ENCODE results near the gene LIMD2. TPM values are rescaled to one million over a fixed set of nuclear protein-coding genes. Genes with fewer than 3 reads are reported as not detected.

Gene LIMD2
- total RNA-seq, 1 experiment from 2014 or later: 23.1 TPM

GRCh38 chr17:63694950-63695773, 4.8 kb downstream of the LIMD2 start:
- DNase-seq: no peak
- Histone ChIP-seq H3K4me3 (no peak overlapping the region), H3K27me3 (no peaks in the 10 kb centered on the region), H3K27ac (no peak overlapping the region), H3K36me3 (peaks cover 2% of the 10 kb centered on the region; the same call in 1 of the 2 replicates), H3K4me1 (no peaks in the 10 kb centered on the region; the same call in 1 of the 2 replicates), H3K9me3 (replicated peaks) (no peaks in the 10 kb centered on the region)

GRCh38 chr17:63694229-63694949, 5.5 kb downstream of the LIMD2 start:
- peaks cover 2% of the 10 kb centered on the region; the same call in 1 of the 2 replicates for H3K36me3 ChIP-seq
- H3K27ac ChIP-seq: no peak overlapping the region
- no peaks in the 10 kb centered on the region for H3K27me3 ChIP-seq
- H3K4me3 ChIP-seq: no peak overlapping the region
- H3K4me1 ChIP-seq: no peaks in the 10 kb centered on the region; the same call in 1 of the 2 replicates
- no peaks in the 10 kb centered on the region for H3K9me3 ChIP-seq (replicated peaks)
- peak in 1 of 2 experiments; percentile 18 for DNase-seq

- Histone ChIP-seq H3K4me3 (no peak overlapping the region), H3K9me3 (replicated peaks) (no peaks in the 10 kb centered on the region), H3K27me3 (no peaks in the 10 kb centered on the region), H3K36me3 (peaks cover 2% of the 10 kb centered on the region; the same call in 1 of the 2 replicates), H3K27ac (no peak overlapping the region), H3K4me1 (no peaks in the 10 kb centered on the region)
- DNase-seq: no peak
These were observed 6.4 kb downstream of the LIMD2 start for GRCh38 chr17:63693411-63694113.

- Histone ChIP-seq H3K9me3 (replicated peaks) (no peaks in the 10 kb centered on the region), H3K36me3 (peaks cover 2% of the 10 kb centered on the region; the same call in 1 of the 2 replicates), H3K27me3 (no peaks in the 10 kb centered on the region), H3K27ac (no peak overlapping the region), H3K4me1 (no peaks in the 10 kb centered on the region), H3K4me3 (no peak overlapping the region)
- no peak for DNase-seq
These were observed 7.6 kb downstream of the LIMD2 start for GRCh38 chr17:63692195-63692816.

GRCh38 chr17:63689479-63689878, 10.4 kb downstream of the LIMD2 start:
- no peak overlapping the region for H3K4me3 ChIP-seq
- DNase-seq: no peak
- no peak overlapping the region for H3K27ac ChIP-seq
- H3K36me3 ChIP-seq: peaks cover 2% of the 10 kb centered on the region; the same call in 1 of the 2 replicates
- H3K9me3 ChIP-seq (replicated peaks): no peaks in the 10 kb centered on the region
- no peaks in the 10 kb centered on the region for H3K4me1 ChIP-seq
- H3K27me3 ChIP-seq: no peaks in the 10 kb centered on the region

GRCh38 chr17:63688396-63689020, 11.4 kb downstream of the LIMD2 start:
- Histone ChIP-seq H3K27ac (no peak overlapping the region), H3K9me3 (replicated peaks) (no peaks in the 10 kb centered on the region), H3K4me3 (no peak overlapping the region), H3K27me3 (no peaks in the 10 kb centered on the region), H3K4me1 (no peaks in the 10 kb centered on the region), H3K36me3 (peaks cover 2% of the 10 kb centered on the region; the same call in 1 of the 2 replicates)
- no peak for DNase-seq

- no peaks in the 10 kb centered on the region for H3K9me3 ChIP-seq (replicated peaks)
- no peaks in the 10 kb centered on the region for H3K27me3 ChIP-seq
- H3K4me3 ChIP-seq: no peak overlapping the region
- no peak overlapping the region for H3K27ac ChIP-seq
- no peaks in the 10 kb centered on the region for H3K4me1 ChIP-seq
- DNase-seq: no peak
- peaks cover 6% of the 10 kb centered on the region; the same call in 1 of the 2 replicates for H3K36me3 ChIP-seq
These were observed 13.7 kb downstream of the LIMD2 start for GRCh38 chr17:63686138-63686685.

GRCh38 chr17:63685578-63685977, 14.3 kb downstream of the LIMD2 start:
- H3K27me3 ChIP-seq: no peaks in the 10 kb centered on the region
- no peak for DNase-seq
- no peaks in the 10 kb centered on the region for H3K9me3 ChIP-seq (replicated peaks)
- no peak overlapping the region for H3K27ac ChIP-seq
- H3K36me3 ChIP-seq: peaks cover 6% of the 10 kb centered on the region; the same call in 1 of the 2 replicates
- no peaks in the 10 kb centered on the region for H3K4me1 ChIP-seq
- no peak overlapping the region for H3K4me3 ChIP-seq

- H3K9me3 ChIP-seq (replicated peaks): no peaks in the 10 kb centered on the region
- H3K27ac ChIP-seq: no peak overlapping the region
- H3K27me3 ChIP-seq: no peaks in the 10 kb centered on the region
- H3K4me3 ChIP-seq: no peak overlapping the region
- H3K4me1 ChIP-seq: no peaks in the 10 kb centered on the region
- DNase-seq: no peak
- H3K36me3 ChIP-seq: peaks cover 6% of the 10 kb centered on the region; the same call in 1 of the 2 replicates
These were observed 14.9 kb downstream of the LIMD2 start for GRCh38 chr17:63685041-63685440.

GRCh38 chr17:63682981-63683380, 16.9 kb downstream of the LIMD2 start:
- DNase-seq: no peak
- Histone ChIP-seq H3K36me3 (peaks cover 6% of the 10 kb centered on the region; the same call in 1 of the 2 replicates), H3K4me1 (no peaks in the 10 kb centered on the region)

GRCh38 chr17:63682441-63682840, 17.5 kb downstream of the LIMD2 start:
- no peak for DNase-seq
- Histone ChIP-seq H3K36me3 (peaks cover 6% of the 10 kb centered on the region), H3K9me3 (replicated peaks) (no peaks in the 10 kb centered on the region), H3K27me3 (no peaks in the 10 kb centered on the region), H3K27ac (no peak overlapping the region), H3K4me3 (no peak overlapping the region), H3K4me1 (no peaks in the 10 kb centered on the region)

More at GRCh38 chr17:63682981-63683380, 16.9 kb downstream of the LIMD2 start:
- no peak overlapping the region for H3K27ac ChIP-seq
- no peaks in the 10 kb centered on the region for H3K9me3 ChIP-seq (replicated peaks)
- no peaks in the 10 kb centered on the region for H3K27me3 ChIP-seq
- H3K4me3 ChIP-seq: no peak overlapping the region

- no peak overlapping the region for H3K27ac ChIP-seq
- H3K4me3 ChIP-seq: no peak overlapping the region
- DNase-seq: no peak
- no peaks in the 10 kb centered on the region for H3K9me3 ChIP-seq (replicated peaks)
- H3K36me3 ChIP-seq: peaks cover 10% of the 10 kb centered on the region
- no peaks in the 10 kb centered on the region for H3K27me3 ChIP-seq
- H3K4me1 ChIP-seq: peaks cover 3% of the 10 kb centered on the region
These were observed 18.4 kb downstream of the LIMD2 start for GRCh38 chr17:63681530-63681929.

GRCh38 chr17:63680700-63681099, 19.2 kb downstream of the LIMD2 start:
- no peak for DNase-seq
- no peaks in the 10 kb centered on the region for H3K27me3 ChIP-seq
- peaks cover 10% of the 10 kb centered on the region for H3K36me3 ChIP-seq
- H3K4me3 ChIP-seq: no peak overlapping the region
- H3K4me1 ChIP-seq: peaks cover 9% of the 10 kb centered on the region
- H3K9me3 ChIP-seq (replicated peaks): no peaks in the 10 kb centered on the region
- no peak overlapping the region for H3K27ac ChIP-seq

- peaks cover 10% of the 10 kb centered on the region for H3K36me3 ChIP-seq
- no peaks in the 10 kb centered on the region for H3K27me3 ChIP-seq
- DNase-seq: no peak
These were observed 20.7 kb downstream of the LIMD2 start for GRCh38 chr17:63679214-63679613.

More at GRCh38 chr17:63679214-63679613, 20.7 kb downstream of the LIMD2 start:
- no peaks in the 10 kb centered on the region for H3K9me3 ChIP-seq (replicated peaks)
- H3K4me3 ChIP-seq: no peak overlapping the region
- peaks cover 20% of the 10 kb centered on the region for H3K4me1 ChIP-seq
- no peak overlapping the region for H3K27ac ChIP-seq

Measured in SJCRH30 (cell line).